HL-60 (cell line): ENCODE measurements around the gene FAM83F.

Experiments
- DNase-seq, 2 experiments: peaks; one replicate each; pipeline ENCODE4 v3.0.0-alpha.2; 2010 to 2020; ENCODE audit warnings: low read depth in 1 of 2, low spot score in 1 of 2
- H3K27ac ChIP-seq: fragments of 250-450 bp; sonication (Bioruptor Pico); replicated peaks from 2 replicates; pipeline ENCODE4 v1.5.1; 2020; ENCODE audit warnings: mild to moderate bottlenecking, moderate library complexity
- H3K27me3 ChIP-seq: fragments of 250-450 bp; sonication (Bioruptor Pico); 2 replicates; pipeline ENCODE4 v1.5.1; 2021; ENCODE audit warnings: mild to moderate bottlenecking, moderate library complexity; ENCODE audit not compliant: insufficient read depth, poor library complexity, severe bottlenecking
- H3K4me3 ChIP-seq: replicated peaks from 2 replicates; pipeline ENCODE4 v1.5.1; 2011; ENCODE audit warnings: mild to moderate bottlenecking, control low read depth, low read length; ENCODE audit not compliant: insufficient read depth
- CTCF ChIP-seq: IDR thresholded peaks from one replicate; pipeline ENCODE4 v1.5.1; 2011; ENCODE audit warnings: low read length, control low read depth, inconsistent platforms; ENCODE audit not compliant: insufficient read depth
- GABPA ChIP-seq: IDR thresholded peaks from 2 replicates; pipeline ENCODE4 v1.6.1; 2012; ENCODE audit warnings: low read depth
- POLR2AphosphoS5 ChIP-seq: IDR thresholded peaks from 2 replicates; pipeline ENCODE4 v1.6.1; 2012; ENCODE audit warnings: low read depth
- REST ChIP-seq: IDR thresholded peaks from 2 replicates; pipeline ENCODE4 v1.6.1; 2012; ENCODE audit warnings: low read depth; ENCODE audit not compliant: insufficient replicate concordance
- SPI1 ChIP-seq: IDR thresholded peaks from 2 replicates; pipeline ENCODE4 v1.6.1; 2012; ENCODE audit warnings: low read depth, mild to moderate bottlenecking, borderline replicate concordance

FAM83F gene

GRCh38 chr22:40006641-40007040 lies 11.9 kb downstream of the FAM83F start:
- DNase-seq: no peak
- Histone ChIP-seq H3K27me3 (no peaks in the 10 kb centered on the region), H3K27ac (no peak overlapping the region), H3K4me3 (no peak overlapping the region)
- no peak for TF ChIP-seq GABPA
- TF ChIP-seq POLR2AphosphoS5: no peak
- TF ChIP-seq REST: no peak
- no peak for TF ChIP-seq CTCF
- no peak for TF ChIP-seq SPI1

- no peak for TF ChIP-seq SPI1
- TF ChIP-seq CTCF: no peak
- no peak for TF ChIP-seq REST
- TF ChIP-seq POLR2AphosphoS5: peak; percentile 51; the same call in 1 of the 2 replicates
- Histone ChIP-seq H3K4me3 (no peak overlapping the region), H3K27me3 (no peaks in the 10 kb centered on the region), H3K27ac (peak overlapping the region; percentile 30; the same call in 1 of the 2 replicates)
- peak; percentile 82 to 96 for DNase-seq
Measured at GRCh38 chr22:40007853-40008710, 13.3 kb downstream of the FAM83F start.

- DNase-seq: no peak
- no peak for TF ChIP-seq SPI1
- TF ChIP-seq GABPA: no peak
- TF ChIP-seq POLR2AphosphoS5: no peak
- no peak for TF ChIP-seq REST
- TF ChIP-seq CTCF: no peak
- Histone ChIP-seq H3K27ac (no peak overlapping the region), H3K27me3 (no peaks in the 10 kb centered on the region), H3K4me3 (no peak overlapping the region)
Measured at GRCh38 chr22:40008726-40009291, 14.1 kb downstream of the FAM83F start.
